K562 (cell line): ENCODE measurements around the gene PIGM. TPM values are rescaled to one million over a fixed set of nuclear protein-coding genes. Genes with fewer than 3 reads are reported as not detected.

Experiments
- CBFA2T3 ChIP-seq: fragments of 450-650 bp; IDR thresholded peaks from 2 replicates; pipeline ENCODE4 v1.6.1; 2017
- ESRRA ChIP-seq: fragments of 450-650 bp; IDR thresholded peaks from 2 replicates; pipeline ENCODE4 v1.6.1; 2014; ENCODE audit warnings: low read depth, mild to moderate bottlenecking, moderate library complexity, borderline replicate concordance
- LCOR ChIP-seq: sonication (generic); formaldehyde crosslinking; IDR thresholded peaks from 2 replicates; pipeline ENCODE4 v1.8.0; 2022; ENCODE audit warnings: mild to moderate bottlenecking, missing genetic modification reagents
- MBD2 ChIP-seq: sonication (generic); IDR thresholded peaks from 2 replicates; pipeline ENCODE4 v1.6.1; 2016; ENCODE audit warnings: low read depth, borderline replicate concordance
- NUFIP1 ChIP-seq: fragments of 450-650 bp; IDR thresholded peaks from 2 replicates; pipeline ENCODE4 v1.6.1; 2018; ENCODE audit not compliant: partially characterized antibody
- POLR3G ChIP-seq: IDR thresholded peaks from 2 replicates; pipeline ENCODE4 v1.6.1; 2011; ENCODE audit not compliant: insufficient read length, insufficient replicate concordance; ENCODE audit errors: extremely low read depth
- SMAD2 ChIP-seq: fragments of 150-350 bp; IDR thresholded peaks from 2 replicates; pipeline ENCODE4 v1.6.1; 2014; ENCODE audit warnings: low read depth, mild to moderate bottlenecking, low read length
- SMARCE1 ChIP-seq: fragments of 450-650 bp; IDR thresholded peaks from 2 replicates; pipeline ENCODE4 v1.7.1; 2016; ENCODE audit warnings: mild to moderate bottlenecking
- SRF ChIP-seq, 2 experiments: fragments of 250-450, 450-650 bp in 1 of 2; sonication (Bioruptor Pico) in 1 of 2; sonication (generic) in 1 of 2; formaldehyde crosslinking; IDR thresholded peaks; 2 replicates each; pipeline versions ENCODE4 v1.5.0 to v1.5.1; 2020 to 2022; ENCODE audit warnings: mild to moderate bottlenecking in 1 of 2, missing genetic modification reagents in 1 of 2
- THAP12 ChIP-seq: fragments of 250-450 bp; sonication (Bioruptor Pico); IDR thresholded peaks from 2 replicates; pipeline ENCODE4 v1.9.0; 2021; ENCODE audit warnings: mild to moderate bottlenecking, inconsistent platforms
- TSC22D4 ChIP-seq: fragments of 450-650 bp; IDR thresholded peaks from 2 replicates; pipeline ENCODE4 v1.6.1; 2016; ENCODE audit warnings: missing genetic modification characterization, missing biosample characterization, control low read depth
- ZBTB11 ChIP-seq, 3 experiments: fragments of 200-800 bp in 1 of 3; fragments of 250-450 bp in 1 of 3; fragments of 450-650 bp in 1 of 3; sonication (Bioruptor Pico) in 1 of 3; sonication (Bioruptor generic) in 1 of 3; formaldehyde crosslinking in 1 of 3; IDR thresholded peaks; 2 replicates each; pipeline versions ENCODE4 v1.6.1 to v1.8.0; 2016 to 2022; ENCODE audit warnings: mild to moderate bottlenecking in 2 of 3, missing genetic modification characterization in 2 of 3, missing compliant biosample characterization in 1 of 3, moderate library complexity in 1 of 3
- ZNF3 ChIP-seq: fragments of 250-450 bp; sonication (Bioruptor Pico); IDR thresholded peaks from 2 replicates; pipeline ENCODE4 v1.5.0; 2021; ENCODE audit warnings: mild to moderate bottlenecking, moderate library complexity
- ZNF324 ChIP-seq: fragments of 250-450 bp; sonication (Bioruptor Pico); IDR thresholded peaks from 2 replicates; pipeline ENCODE4 v1.4.0; 2020; ENCODE audit warnings: mild to moderate bottlenecking
- ZNF511 ChIP-seq: sonication (generic); formaldehyde crosslinking; IDR thresholded peaks from 2 replicates; pipeline ENCODE4 v1.8.0; 2022; ENCODE audit warnings: mild to moderate bottlenecking, missing genetic modification reagents
- ZNF583 ChIP-seq: fragments of 250-450 bp; sonication (Bioruptor Pico); IDR thresholded peaks from 2 replicates; pipeline ENCODE4 v1.4.0; 2020
- ZNF589 ChIP-seq: fragments of 200-800 bp; sonication (Bioruptor generic); IDR thresholded peaks from 2 replicates; pipeline ENCODE4 v1.6.1; 2016; ENCODE audit warnings: low read depth, missing genetic modification characterization, missing compliant biosample characterization
- ZNF644 ChIP-seq: fragments of 200-800 bp; sonication (Bioruptor generic); IDR thresholded peaks from 2 replicates; pipeline ENCODE4 v1.6.1; 2016; ENCODE audit warnings: low read depth, missing genetic modification characterization, missing compliant biosample characterization
- polyA plus RNA-seq, 8 experiments: library from polyadenylated mRNA; depleted of rRNA in 4 of 8; stranded (reverse) in 5 of 8; unstranded in 3 of 8; fragments of >200 nt; fragmentation: Nextera tagmentation in 2 of 8; fragmentation: Illumina TruSeq in 1 of 8; extraction: Ambion mirVana in 2 of 8; extraction: Trizol in 1 of 8; gene quantifications; 2 replicates each; pipeline versions ENCODE4 v1.2.1 to v1.2.3, GENCODE V29; 2011 to 2014; ENCODE audit warnings: inconsistent platforms in 1 of 8, missing spikeins in 1 of 8
- total RNA-seq, 7 experiments: library from RNA; depleted of rRNA in 6 of 7; stranded (reverse); fragments of >200 nt in 6 of 7; fragmentation: Illumina TruSeq in 2 of 7; extraction: Trizol in 2 of 7; gene quantifications; 2 replicates each; pipeline versions ENCODE4 v1.2.1 to v1.2.3, GENCODE V29; 2011 to 2021; ENCODE audit warnings: low replicate concordance in 1 of 7
- TF ChIP-seq, protein P1 (sequence below): fragments of 250-450 bp; sonication (Bioruptor Pico); IDR thresholded peaks from 2 replicates; pipeline ENCODE4 v1.8.0; 2021; ENCODE audit warnings: borderline replicate concordance, mild to moderate bottlenecking, moderate library complexity; ENCODE audit not compliant: poor library complexity, severe bottlenecking
- TF ChIP-seq, protein P2 (sequence below): fragments of 450-650 bp; conservative IDR thresholded peaks from 2 replicates; pipeline ENCODE4 v1.6.1; 2016; ENCODE audit warnings: missing genetic modification characterization, low read depth, mild to moderate bottlenecking, control low read depth, missing compliant biosample characterization

The PIGM gene
- total and polyA plus RNA-seq, 9 of the 15 experiments (the other 6 are each of a cell fraction or from before 2014, with no cell fraction given): 2.6 to 6.7 (median 4.3) TPM

DNA sequence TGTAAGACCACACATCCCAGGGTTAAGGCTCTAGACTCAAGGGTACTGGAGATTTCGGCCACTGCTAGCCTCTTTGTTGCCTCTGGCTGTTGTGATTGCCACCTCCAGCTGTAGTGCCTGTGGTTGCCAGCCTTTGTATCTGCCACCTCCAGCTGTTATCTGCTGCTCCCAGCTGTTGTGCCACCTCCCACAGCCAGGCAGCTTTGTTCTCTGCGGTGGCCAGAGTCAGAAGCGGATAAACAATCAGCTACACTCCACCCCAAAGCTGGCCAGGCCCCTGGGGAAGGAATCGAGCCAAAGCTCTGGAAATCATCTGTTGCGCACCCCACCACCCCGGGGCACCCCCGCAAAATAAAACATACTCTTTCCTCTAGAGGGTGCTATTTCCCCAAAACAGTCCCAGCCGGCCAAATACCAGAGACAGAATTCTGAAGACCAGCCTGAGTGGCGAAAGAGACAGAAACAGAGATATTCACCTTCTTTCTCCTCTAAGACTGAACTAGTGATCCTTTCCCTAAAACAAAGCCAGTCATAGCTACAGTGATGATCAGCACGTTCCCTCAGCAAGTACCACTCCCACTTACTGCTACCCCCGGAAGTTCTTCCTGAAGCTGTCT is 14.8 kb upstream of the PIGM start (continued):
- TF ChIP-seq ZBTB11 (CRISPR knock-in tag; IDR thresholded peaks at IDR 0.05): peak in 1 of 3 experiments; percentile 84; a peak in 2 of 6 replicates
- TF ChIP-seq, protein P1, sequence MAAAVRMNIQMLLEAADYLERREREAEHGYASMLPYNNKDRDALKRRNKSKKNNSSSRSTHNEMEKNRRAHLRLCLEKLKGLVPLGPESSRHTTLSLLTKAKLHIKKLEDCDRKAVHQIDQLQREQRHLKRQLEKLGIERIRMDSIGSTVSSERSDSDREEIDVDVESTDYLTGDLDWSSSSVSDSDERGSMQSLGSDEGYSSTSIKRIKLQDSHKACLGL: no peak
- no peak for TF ChIP-seq TSC22D4
- no peak; the same call in 1 of the 2 replicates for TF ChIP-seq ZNF511 (CRISPR knock-in tag)
- TF ChIP-seq LCOR (CRISPR knock-in tag): peak; percentile 96
- peak; percentile 68; the same call in 1 of the 2 replicates for TF ChIP-seq MBD2
- no peak; the same call in 1 of the 2 replicates for TF ChIP-seq ZNF583 (CRISPR knock-in tag)
- peak; percentile 96 for TF ChIP-seq SMARCE1
- no peak for TF ChIP-seq SMAD2
- TF ChIP-seq NUFIP1: no peak
- TF ChIP-seq, protein P2, sequence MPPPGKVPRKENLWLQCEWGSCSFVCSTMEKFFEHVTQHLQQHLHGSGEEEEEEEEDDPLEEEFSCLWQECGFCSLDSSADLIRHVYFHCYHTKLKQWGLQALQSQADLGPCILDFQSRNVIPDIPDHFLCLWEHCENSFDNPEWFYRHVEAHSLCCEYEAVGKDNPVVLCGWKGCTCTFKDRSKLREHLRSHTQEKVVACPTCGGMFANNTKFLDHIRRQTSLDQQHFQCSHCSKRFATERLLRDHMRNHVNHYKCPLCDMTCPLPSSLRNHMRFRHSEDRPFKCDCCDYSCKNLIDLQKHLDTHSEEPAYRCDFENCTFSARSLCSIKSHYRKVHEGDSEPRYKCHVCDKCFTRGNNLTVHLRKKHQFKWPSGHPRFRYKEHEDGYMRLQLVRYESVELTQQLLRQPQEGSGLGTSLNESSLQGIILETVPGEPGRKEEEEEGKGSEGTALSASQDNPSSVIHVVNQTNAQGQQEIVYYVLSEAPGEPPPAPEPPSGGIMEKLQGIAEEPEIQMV (tag): no peak
- TF ChIP-seq ESRRA: peak; percentile 88; the same call in 1 of the 2 replicates
- no peak for TF ChIP-seq ZNF324 (CRISPR knock-in tag)
- TF ChIP-seq ZNF3 (CRISPR knock-in tag): no peak
- peak; percentile 37; the same call in 1 of the 2 replicates for TF ChIP-seq THAP12 (CRISPR knock-in tag)
- peak; percentile 97 for TF ChIP-seq ZNF644 (tag)
- TF ChIP-seq CBFA2T3: peak; percentile 99
- TF ChIP-seq POLR3G: no peak
- peak; percentile 99 for TF ChIP-seq ZNF589 (CRISPR knock-in tag)
- no peak for TF ChIP-seq SRF (CRISPR knock-in tag; IDR thresholded peaks at IDR 0.05)
